GM10248 (cell line): ENCODE data around the gene KCNJ12.

Experiments used
- CTCF ChIA-PET: fragments of 300-600 bp; sonication (Branson Sonifier 250); formaldehyde crosslinking; extraction: SDS; loops from one replicate; lab custom pipeline; 2021; ENCODE audit warnings: antibody characterized with exemption; lab: Yijun Ruan, JAX
- POLR2A ChIA-PET: fragments of 350-650 bp; sonication (Branson Sonifier 250); formaldehyde crosslinking; extraction: SDS; loops from one replicate; lab custom pipeline; 2020; ENCODE audit warnings: antibody characterized with exemption; lab: Yijun Ruan, JAX
- DNase-seq: peaks from one replicate; pipeline ENCODE4 v3.0.0; 2012; ENCODE audit errors: extremely low spot score
- TF ChIP-seq, protein P1 (sequence below): IDR thresholded peaks from 2 replicates; pipeline ENCODE4 v1.5.1; 2012; ENCODE audit warnings: mild to moderate bottlenecking, low read depth; ENCODE audit errors: extremely low read depth, missing control alignments, control extremely low read depth

KCNJ12 gene

GRCh38 chr17:21362331-21362931 is 13.7 kb upstream of the KCNJ12 start:
- TF ChIP-seq, protein P1, sequence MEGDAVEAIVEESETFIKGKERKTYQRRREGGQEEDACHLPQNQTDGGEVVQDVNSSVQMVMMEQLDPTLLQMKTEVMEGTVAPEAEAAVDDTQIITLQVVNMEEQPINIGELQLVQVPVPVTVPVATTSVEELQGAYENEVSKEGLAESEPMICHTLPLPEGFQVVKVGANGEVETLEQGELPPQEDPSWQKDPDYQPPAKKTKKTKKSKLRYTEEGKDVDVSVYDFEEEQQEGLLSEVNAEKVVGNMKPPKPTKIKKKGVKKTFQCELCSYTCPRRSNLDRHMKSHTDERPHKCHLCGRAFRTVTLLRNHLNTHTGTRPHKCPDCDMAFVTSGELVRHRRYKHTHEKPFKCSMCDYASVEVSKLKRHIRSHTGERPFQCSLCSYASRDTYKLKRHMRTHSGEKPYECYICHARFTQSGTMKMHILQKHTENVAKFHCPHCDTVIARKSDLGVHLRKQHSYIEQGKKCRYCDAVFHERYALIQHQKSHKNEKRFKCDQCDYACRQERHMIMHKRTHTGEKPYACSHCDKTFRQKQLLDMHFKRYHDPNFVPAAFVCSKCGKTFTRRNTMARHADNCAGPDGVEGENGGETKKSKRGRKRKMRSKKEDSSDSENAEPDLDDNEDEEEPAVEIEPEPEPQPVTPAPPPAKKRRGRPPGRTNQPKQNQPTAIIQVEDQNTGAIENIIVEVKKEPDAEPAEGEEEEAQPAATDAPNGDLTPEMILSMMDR: no peak
- CTCF ChIA-PET: no interaction called here
- POLR2A ChIA-PET: no interaction called here
- no peak for DNase-seq

DNA sequence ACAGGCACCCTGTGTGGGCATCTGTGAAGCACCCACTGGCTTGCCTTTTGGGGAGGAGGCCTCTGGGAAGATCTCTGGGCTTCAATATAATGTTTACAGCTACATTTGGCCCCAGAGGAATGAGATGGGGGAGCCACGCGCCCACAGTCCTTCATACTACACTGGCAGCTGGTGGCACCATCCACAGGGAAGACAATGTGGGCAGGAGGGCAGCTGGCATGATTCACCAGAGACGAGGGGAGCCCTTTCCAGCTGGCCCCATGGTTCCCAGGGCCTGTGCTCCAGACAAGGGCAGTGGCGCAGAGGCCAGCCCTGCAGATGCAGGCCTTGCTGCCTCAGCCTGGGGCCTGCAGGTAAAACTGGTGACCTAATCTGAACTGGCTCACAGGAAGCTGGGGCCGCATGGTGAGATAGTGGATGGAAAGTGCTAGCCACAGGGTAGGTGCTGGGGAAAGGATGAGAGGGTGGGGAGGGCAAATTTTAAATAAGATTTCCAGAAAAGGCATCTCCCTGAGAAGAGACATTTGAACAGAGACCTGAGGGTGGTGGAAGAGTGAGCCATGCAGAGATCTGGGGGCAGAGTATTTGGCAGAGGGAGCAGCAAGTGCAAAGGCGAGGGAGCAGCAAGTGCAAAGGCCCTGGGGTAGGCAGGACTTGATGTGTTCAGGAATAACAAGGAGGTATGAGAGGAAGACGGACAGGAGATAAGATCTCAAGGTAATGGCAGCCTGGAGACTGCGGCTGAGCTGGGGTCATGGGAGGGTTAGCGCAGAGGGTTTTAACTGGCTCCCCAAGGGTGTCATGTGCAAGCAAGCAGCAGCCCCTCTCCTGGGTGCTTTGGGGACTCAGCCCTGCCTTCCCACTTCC is 12.1 kb upstream of the KCNJ12 start:
- no peak for DNase-seq
- ChIA-PET CTCF (no interaction called here), POLR2A (no interaction called here)
- TF ChIP-seq, protein P1: no peak

DNA sequence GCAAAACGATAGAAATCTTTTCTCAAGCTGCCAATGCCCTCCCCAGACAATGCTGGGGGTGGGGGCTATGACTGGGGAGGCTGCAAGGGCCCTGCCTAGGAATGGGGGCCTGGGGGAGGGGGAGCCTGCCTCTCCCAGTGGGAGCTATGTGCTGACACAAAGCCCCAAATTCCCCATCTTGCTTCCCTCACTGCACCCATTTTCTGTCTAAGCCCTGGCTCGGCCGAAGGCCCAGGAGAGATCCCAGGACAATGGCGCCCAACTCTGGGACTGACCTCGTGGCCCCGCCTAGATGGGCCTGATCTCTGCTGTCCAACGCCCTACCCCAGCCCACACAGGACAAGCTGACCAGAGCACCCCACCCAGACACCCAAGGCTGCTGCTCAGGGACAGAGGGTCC is 11.1 kb upstream of the KCNJ12 start:
- no peak for DNase-seq
- TF ChIP-seq, protein P1: no peak
- CTCF ChIA-PET: no interaction called here
- POLR2A ChIA-PET: no interaction called here

- POLR2A ChIA-PET: no interaction called here
- TF ChIP-seq, protein P1: no peak
- DNase-seq: no peak
- CTCF ChIA-PET: no interaction called here
These were observed 7.5 kb upstream of the KCNJ12 start for GRCh38 chr17:21368545-21369246.

DNA sequence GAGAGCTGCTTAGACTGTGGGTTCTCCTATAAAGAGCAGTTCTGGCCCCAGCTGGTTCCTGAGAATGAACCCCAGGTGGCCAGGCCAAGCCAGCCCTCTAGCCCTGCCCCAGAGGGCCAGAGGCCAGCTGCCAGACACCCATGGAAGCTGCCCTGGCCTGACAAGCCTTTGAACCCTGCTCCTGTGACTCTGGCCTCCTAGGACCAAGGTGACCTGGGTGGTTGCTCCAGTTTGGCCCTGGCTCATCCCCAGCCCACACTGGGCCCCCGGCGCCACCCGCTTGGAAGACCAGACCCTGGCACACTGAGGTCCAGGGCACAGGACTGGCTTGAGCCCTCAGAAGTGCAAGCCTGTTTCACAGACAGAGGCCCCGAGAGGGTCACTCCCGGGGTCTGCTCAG is 6.8 kb upstream of the KCNJ12 start:
- TF ChIP-seq, protein P1: no peak
- DNase-seq: no peak
- ChIA-PET POLR2A (no interaction called here), CTCF (no interaction called here)

DNA sequence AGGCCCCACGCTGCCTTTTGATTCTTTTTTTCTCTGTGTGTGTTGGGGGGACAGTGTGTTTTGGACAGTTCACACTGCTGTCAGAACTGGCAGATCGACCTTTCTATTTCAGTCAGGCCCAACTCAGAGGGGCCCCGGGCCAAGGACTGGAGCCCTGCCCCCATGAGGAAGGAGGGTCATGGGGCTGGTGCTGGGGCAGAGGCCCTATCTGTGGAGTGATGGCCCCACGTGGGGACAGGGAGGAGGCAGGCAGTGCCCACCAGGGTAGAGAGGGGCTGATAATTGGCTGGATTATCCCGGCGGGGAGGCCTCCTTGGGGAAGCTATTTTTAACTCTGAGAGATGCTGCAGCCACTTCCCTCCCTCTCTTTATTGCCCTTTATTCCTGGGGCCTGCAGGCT is 5.7 kb upstream of the KCNJ12 start:
- POLR2A ChIA-PET: no interaction called here
- TF ChIP-seq, protein P1: no peak
- CTCF ChIA-PET: no interaction called here
- no peak for DNase-seq
